Transverse colon (tissue), 4 donors: ENCODE data around the gene FLYWCH2.
"Not testable (repeated sequence)": the region's sequence is repeated elsewhere in the genome, so short reads cannot be mapped to it uniquely, and the experiment has no call there.

Experiments
- EP300 ChIP-seq: sonication (generic); formaldehyde crosslinking; IDR thresholded peaks from one replicate; pipeline ENCODE4 v1.6.1; 2017; ENCODE audit warnings: antibody characterized with exemption, low read depth
- POLR2A ChIP-seq: fragments of 450-650 bp; IDR thresholded peaks from one replicate; pipeline ENCODE4 v1.6.1; 2016; ENCODE audit warnings: antibody characterized with exemption, mild to moderate bottlenecking, moderate library complexity
- POLR2AphosphoS5 ChIP-seq, 3 donors: sonication (generic); formaldehyde crosslinking; IDR thresholded peaks; one replicate each; pipeline ENCODE4 v1.6.1; 2016; ENCODE audit warnings: antibody characterized with exemption in 3 of 3
- TF ChIP-seq, protein P1 (sequence below), 5 experiments: fragments of 200-600 bp in 3 of 5; fragments of 450-650 bp in 2 of 5; sonication (generic) in 3 of 5; IDR thresholded peaks; 1 replicate in 2 of 5; 2 replicates in 3 of 5; pipeline ENCODE4 v1.5.1; 2016 to 2017; ENCODE audit warnings: antibody characterized with exemption in 5 of 5, inconsistent platforms in 3 of 5, mild to moderate bottlenecking in 2 of 5, moderate library complexity in 1 of 5

DNA sequence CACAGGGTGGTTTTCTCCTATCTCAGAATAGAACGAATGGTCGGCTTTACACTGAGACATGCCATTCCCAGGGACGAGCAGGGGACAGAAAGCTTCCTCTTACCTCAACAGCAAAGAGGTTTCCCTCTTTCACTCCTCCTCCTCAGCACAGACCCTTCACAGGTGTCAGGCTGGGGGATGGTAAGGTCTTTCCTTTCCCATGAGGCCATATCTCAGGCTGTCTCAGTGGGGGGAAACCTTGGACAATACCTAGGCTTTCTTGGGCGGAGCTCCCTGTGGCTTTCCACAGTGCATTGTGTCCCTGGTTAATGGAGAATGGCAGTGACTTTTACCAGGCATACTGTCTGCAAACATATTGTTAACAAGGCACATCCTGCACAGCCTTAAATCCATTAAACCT lies 45.1 kb downstream of the FLYWCH2 start:
- TF ChIP-seq, protein P1, sequence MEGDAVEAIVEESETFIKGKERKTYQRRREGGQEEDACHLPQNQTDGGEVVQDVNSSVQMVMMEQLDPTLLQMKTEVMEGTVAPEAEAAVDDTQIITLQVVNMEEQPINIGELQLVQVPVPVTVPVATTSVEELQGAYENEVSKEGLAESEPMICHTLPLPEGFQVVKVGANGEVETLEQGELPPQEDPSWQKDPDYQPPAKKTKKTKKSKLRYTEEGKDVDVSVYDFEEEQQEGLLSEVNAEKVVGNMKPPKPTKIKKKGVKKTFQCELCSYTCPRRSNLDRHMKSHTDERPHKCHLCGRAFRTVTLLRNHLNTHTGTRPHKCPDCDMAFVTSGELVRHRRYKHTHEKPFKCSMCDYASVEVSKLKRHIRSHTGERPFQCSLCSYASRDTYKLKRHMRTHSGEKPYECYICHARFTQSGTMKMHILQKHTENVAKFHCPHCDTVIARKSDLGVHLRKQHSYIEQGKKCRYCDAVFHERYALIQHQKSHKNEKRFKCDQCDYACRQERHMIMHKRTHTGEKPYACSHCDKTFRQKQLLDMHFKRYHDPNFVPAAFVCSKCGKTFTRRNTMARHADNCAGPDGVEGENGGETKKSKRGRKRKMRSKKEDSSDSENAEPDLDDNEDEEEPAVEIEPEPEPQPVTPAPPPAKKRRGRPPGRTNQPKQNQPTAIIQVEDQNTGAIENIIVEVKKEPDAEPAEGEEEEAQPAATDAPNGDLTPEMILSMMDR (IDR thresholded peaks at IDR 0.05), result not testable (repeated sequence)
- TF ChIP-seq EP300; POLR2A; POLR2AphosphoS5 (IDR thresholded peaks at IDR 0.05): not testable (repeated sequence)
